DOHH2 (cell line): ENCODE measurements around the gene TM2D3.

Experiments
- CTCF ChIP-seq: fragments of 200-600 bp; sonication (generic); IDR thresholded peaks from one replicate; pipeline ENCODE4 v1.5.1; 2014; ENCODE audit warnings: antibody characterized with exemption, mild to moderate bottlenecking, low read depth, low read length; ENCODE audit not compliant: poor library complexity, severe bottlenecking
- EZH2phosphoT487 ChIP-seq: fragments of 200-600 bp; sonication (generic); IDR thresholded peaks from 2 replicates; pipeline ENCODE4 v1.6.1; 2017; ENCODE audit warnings: borderline replicate concordance, mild to moderate bottlenecking, antibody characterized with exemption, low read length, moderate library complexity, mixed read lengths

GRCh38 chr15:101689901-101690300, 37.7 kb upstream of the TM2D3 start:
- TF ChIP-seq CTCF (no peak), EZH2phosphoT487 (no peak)
